Activated naive CD8-positive, alpha-beta T cell treated with anti-CD3 and anti-CD28 coated beads, Interleukin-2, amount 50 U/mL, for 24 hours (primary cell): ENCODE data around the gene PLP1.
"Not testable (repeated sequence)": the region's sequence is repeated elsewhere in the genome, so short reads cannot be mapped to it uniquely, and the experiment has no call there.

ENCODE experiments used
- ATAC-seq: fragments of 150-1000 bp; cut with Tn5 transposase; one replicate; pipeline ENCODE4 v1.10.0; 2021
- DNase-seq: peaks from one replicate; pipeline ENCODE4 v3.0.0; 2021
- H3K27ac Mint-ChIP-seq: one replicate; pipeline ENCODE4 v1.8.0; 2021; ENCODE audit warnings: mild to moderate bottlenecking, mixed read lengths
- H3K27me3 Mint-ChIP-seq: one replicate; pipeline ENCODE4 v1.8.0; 2021; ENCODE audit warnings: mixed read lengths
- H3K36me3 Mint-ChIP-seq: one replicate; pipeline ENCODE4 v1.8.0; 2021; ENCODE audit warnings: low read depth, mixed read lengths
- H3K4me1 Mint-ChIP-seq: one replicate; pipeline ENCODE4 v1.8.0; 2021; ENCODE audit warnings: mixed read lengths
- H3K4me3 Mint-ChIP-seq: one replicate; pipeline ENCODE4 v1.8.0; 2021; ENCODE audit warnings: mild to moderate bottlenecking, moderate library complexity, mixed read lengths
- H3K9me3 Mint-ChIP-seq: one replicate; pipeline ENCODE4 v1.8.0; 2021; ENCODE audit warnings: mixed read lengths

The PLP1 gene

DNA sequence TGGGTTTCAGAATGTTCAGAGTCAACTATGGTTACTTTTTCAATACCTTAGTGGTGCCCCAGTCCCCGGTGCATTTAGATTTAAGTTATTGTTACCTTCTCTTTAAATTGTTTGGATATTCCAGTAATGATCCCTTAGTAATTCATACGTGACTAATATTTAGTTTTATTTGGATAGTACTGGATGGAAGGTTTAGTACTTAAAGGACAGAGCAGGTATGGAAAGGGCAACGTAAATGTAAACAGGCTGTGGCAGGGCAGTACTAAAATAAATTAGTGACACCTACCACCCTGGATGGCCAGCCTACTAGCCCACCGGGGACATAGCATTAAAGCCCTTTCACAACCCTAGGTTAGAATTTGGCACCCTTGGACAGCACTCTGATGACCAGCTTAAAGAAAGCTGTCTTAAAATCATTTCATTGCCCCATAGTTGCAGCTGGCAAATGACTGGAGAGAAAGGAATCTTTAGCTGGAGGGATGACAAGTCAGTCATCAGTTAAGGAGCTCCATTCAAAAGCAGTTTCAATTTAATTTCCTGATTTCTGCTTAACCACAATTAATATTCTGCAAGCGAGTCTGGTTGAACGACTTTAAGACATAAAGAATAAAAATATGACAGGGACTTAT is 16.4 kb downstream of the PLP1 start:
- no peaks in the 10 kb centered on the region for H3K36me3 Mint-ChIP-seq
- no peaks in the 10 kb centered on the region for H3K27me3 Mint-ChIP-seq
- DNase-seq (no peak), ATAC-seq (no peak)
- H3K4me1 Mint-ChIP-seq = peaks cover 3% of the 10 kb centered on the region
- H3K9me3 Mint-ChIP-seq = no peaks in the 10 kb centered on the region
- no peak overlapping the region for H3K4me3 Mint-ChIP-seq
- no peak overlapping the region for H3K27ac Mint-ChIP-seq

GRCh38 chrX:103793545-103793940 is 16.9 kb downstream of the PLP1 start:
- Mint-ChIP-seq H3K4me3 (no peak overlapping the region), H3K27me3 (no peaks in the 10 kb centered on the region), H3K4me1 (peaks cover 3% of the 10 kb centered on the region), H3K27ac (no peak overlapping the region), H3K36me3 (no peaks in the 10 kb centered on the region), H3K9me3 (no peaks in the 10 kb centered on the region)
- no peak for ATAC-seq
- no peak for DNase-seq

DNA sequence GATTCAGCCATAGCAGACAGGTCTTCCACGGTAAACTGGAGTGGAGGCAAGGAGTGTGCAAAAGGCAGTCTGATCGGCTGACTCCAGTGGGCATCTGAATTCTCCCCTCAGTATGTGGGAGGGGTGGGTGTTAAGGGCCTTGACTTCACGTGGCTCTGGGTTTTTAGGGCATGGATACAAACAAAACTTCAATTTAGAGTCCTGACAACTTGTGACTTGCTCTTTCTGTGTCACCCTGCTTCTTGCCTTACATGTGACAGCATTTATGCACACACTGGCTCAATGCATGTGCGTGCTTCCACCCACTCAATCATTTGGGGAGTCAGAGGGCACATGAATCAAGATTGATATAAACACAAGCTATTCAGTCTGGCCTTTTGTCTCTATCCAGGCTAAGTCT is 17.5 kb downstream of the PLP1 start:
- H3K36me3 Mint-ChIP-seq = no peaks in the 10 kb centered on the region

DNA sequence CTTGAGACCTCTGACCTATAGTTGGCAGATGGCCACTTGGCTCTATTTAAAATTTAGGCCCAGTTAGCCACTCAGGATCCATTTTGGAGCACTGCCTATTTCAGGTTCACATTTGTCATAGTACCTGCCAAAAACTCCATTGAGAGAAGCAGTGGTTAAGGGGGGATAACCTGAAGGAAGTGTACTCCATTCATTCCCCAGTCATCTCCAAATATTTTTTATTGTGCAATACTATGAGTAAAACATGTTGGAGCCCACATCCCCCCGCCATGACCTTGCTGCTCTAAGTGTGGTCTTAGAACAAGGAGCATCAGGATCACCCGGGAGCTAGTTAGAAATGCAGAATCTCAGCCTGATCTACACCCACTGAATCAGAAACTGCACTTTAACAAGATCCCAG is 21.1 kb downstream of the PLP1 start:
- DNase-seq = no peak
- no peak for ATAC-seq
- Mint-ChIP-seq H3K4me3 (no peak overlapping the region), H3K36me3 (no peaks in the 10 kb centered on the region), H3K27me3 (no peaks in the 10 kb centered on the region), H3K4me1 (peaks cover 8% of the 10 kb centered on the region), H3K27ac (no peak overlapping the region), H3K9me3 (no peaks in the 10 kb centered on the region)

More for the DNA sequence above, 17.5 kb downstream of the PLP1 start:
- H3K27ac Mint-ChIP-seq = no peak overlapping the region
- ATAC-seq = no peak
- H3K4me3 Mint-ChIP-seq = no peak overlapping the region
- no peaks in the 10 kb centered on the region for H3K9me3 Mint-ChIP-seq
- H3K27me3 Mint-ChIP-seq = no peaks in the 10 kb centered on the region
- no peak for DNase-seq
- peaks cover 3% of the 10 kb centered on the region for H3K4me1 Mint-ChIP-seq

DNA sequence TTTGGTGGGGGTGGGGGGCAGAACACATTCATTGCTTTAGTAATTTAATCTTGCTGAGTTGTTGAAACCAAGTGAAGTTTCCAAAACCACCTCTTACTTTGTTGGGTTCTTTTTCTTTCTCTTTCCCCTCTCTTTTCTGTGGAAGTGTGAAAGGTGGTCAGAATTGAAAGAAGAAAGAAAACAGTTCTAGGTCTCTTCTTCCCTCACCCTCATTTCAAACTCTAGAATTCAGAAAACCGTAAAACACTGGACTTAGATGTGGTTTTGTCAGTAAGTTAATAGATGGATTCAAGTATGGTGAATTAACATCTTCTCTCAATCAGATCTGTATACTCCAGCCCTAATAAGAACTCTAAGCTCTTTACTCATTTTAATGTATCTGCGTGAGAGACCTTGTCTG is 23.7 kb downstream of the PLP1 start:
- no peaks in the 10 kb centered on the region for H3K36me3 Mint-ChIP-seq
- no peaks in the 10 kb centered on the region for H3K27me3 Mint-ChIP-seq
- no peak overlapping the region for H3K4me3 Mint-ChIP-seq
- peaks cover 8% of the 10 kb centered on the region for H3K4me1 Mint-ChIP-seq
- DNase-seq (no peak), ATAC-seq (no peak)
- no peak overlapping the region for H3K27ac Mint-ChIP-seq
- H3K9me3 Mint-ChIP-seq = no peaks in the 10 kb centered on the region

DNA sequence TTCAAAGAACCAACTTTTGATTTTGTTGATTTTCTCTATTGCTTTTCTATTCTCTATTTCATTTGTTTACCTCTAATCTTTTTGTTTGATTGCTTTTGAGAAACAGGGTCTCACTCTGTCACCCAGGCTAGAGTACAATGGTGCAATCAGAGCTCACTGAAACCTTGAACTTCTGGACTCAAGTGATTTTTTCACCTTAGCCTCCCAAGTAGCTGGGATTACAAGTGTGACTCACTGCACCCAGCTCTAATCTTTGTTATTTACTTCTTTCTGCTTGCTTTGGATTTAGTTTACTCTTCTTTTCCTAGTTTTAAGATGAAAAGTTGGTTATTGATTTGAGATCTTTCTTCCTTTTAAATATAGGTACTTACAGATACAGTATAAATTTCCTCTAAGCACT is 29.2 kb downstream of the PLP1 start:
- Mint-ChIP-seq H3K9me3 (no peaks in the 10 kb centered on the region), H3K36me3 (no peaks in the 10 kb centered on the region), H3K4me3 (no peak overlapping the region), H3K27me3 (no peaks in the 10 kb centered on the region), H3K4me1 (peaks cover 11% of the 10 kb centered on the region), H3K27ac (no peak overlapping the region)
- DNase-seq (no peak), ATAC-seq (no peak)

GRCh38 chrX:103806862-103807474 is 30.3 kb downstream of the PLP1 start:
- no peak overlapping the region for H3K4me3 Mint-ChIP-seq
- ATAC-seq = peak; percentile 33
- peaks cover 9% of the 10 kb centered on the region for H3K4me1 Mint-ChIP-seq
- H3K9me3 Mint-ChIP-seq = no peaks in the 10 kb centered on the region
- no peak for DNase-seq
- H3K36me3 Mint-ChIP-seq = no peaks in the 10 kb centered on the region
- H3K27ac Mint-ChIP-seq = no peak overlapping the region
- H3K27me3 Mint-ChIP-seq = no peaks in the 10 kb centered on the region

GRCh38 chrX:103811858-103812257 is 35.2 kb downstream of the PLP1 start:
- H3K9me3 Mint-ChIP-seq = no peaks in the 10 kb centered on the region
- peaks cover 3% of the 10 kb centered on the region for H3K27me3 Mint-ChIP-seq
- no peak overlapping the region for H3K27ac Mint-ChIP-seq
- ATAC-seq = no peak
- H3K36me3 Mint-ChIP-seq = no peaks in the 10 kb centered on the region
- DNase-seq = no peak
- H3K4me1 Mint-ChIP-seq = peaks cover 4% of the 10 kb centered on the region
- no peak overlapping the region for H3K4me3 Mint-ChIP-seq

- ATAC-seq, H3K27ac Mint-ChIP-seq, H3K36me3 Mint-ChIP-seq, H3K27me3 Mint-ChIP-seq, H3K9me3 Mint-ChIP-seq, DNase-seq, H3K4me1 Mint-ChIP-seq, H3K4me3 Mint-ChIP-seq: not testable (repeated sequence)
Measured at GRCh38 chrX:103817101-103817500, 40.5 kb downstream of the PLP1 start.

GRCh38 chrX:103817502-103817901 is 40.9 kb downstream of the PLP1 start:
- DNase-seq = no peak
- H3K4me1 Mint-ChIP-seq = no peaks in the 10 kb centered on the region
- H3K27me3 Mint-ChIP-seq = peaks cover 3% of the 10 kb centered on the region

DNA sequence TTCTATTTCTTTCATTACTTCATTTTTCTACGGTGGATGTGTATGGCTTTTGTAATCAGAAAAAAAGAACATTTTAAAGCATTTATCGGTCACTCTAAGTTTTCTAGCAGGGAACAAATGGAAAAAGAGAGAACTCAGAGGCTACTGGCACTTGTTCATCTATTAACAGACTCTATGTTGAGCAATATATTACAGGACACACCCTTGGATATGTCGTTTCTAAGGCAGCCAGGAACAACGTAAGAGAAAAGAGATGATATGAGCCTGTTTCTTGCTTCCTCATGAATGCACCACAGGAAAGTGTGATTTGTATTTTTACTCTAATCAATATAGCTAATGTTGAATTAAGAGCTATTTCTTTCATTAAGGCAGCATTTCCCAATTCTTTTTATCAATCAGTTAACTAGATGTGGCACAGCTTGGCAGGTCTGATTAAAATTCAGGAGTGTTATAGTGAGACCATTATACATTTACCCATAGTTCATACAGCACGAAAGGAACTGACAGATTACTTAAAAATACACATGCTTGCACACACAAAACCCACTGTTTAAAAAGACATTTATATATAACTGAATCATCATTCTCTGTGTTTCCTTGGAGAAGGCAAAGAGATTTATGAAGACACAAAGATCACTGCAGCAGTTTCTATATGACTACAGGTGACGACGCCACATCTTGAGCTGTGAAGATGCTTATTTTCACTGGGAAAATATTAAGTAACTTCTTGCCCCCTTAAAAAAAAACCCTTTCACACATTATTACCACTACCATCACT is 42.4 kb downstream of the PLP1 start:
- H3K9me3 Mint-ChIP-seq = no peaks in the 10 kb centered on the region
- ATAC-seq (no peak), DNase-seq (no peak)

More at GRCh38 chrX:103817502-103817901, 40.9 kb downstream of the PLP1 start:
- Mint-ChIP-seq H3K27ac (no peak overlapping the region), H3K9me3 (no peaks in the 10 kb centered on the region), H3K36me3 (no peaks in the 10 kb centered on the region), H3K4me3 (no peak overlapping the region)
- no peak for ATAC-seq

DNA sequence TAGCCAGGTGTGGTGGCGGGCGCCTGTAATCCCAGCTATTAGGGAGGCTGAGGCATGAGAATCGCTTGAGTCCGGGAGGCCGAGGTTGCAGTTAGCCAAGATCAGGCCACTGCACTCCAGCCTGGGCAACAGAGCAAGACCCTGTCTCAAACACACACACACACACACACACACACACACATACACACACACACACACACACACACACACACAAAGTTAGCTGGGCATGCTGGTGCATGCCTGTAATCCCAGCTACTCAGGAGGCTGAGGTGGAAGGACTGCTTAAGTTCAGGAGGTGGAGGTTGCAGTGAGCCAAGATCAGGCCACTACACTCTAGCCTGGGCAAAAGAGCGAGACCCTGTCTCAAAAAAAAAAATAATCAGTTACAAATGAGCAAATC is 44.2 kb downstream of the PLP1 start:
- H3K27me3 Mint-ChIP-seq, ATAC-seq, DNase-seq, H3K4me1 Mint-ChIP-seq, H3K36me3 Mint-ChIP-seq, H3K9me3 Mint-ChIP-seq, H3K27ac Mint-ChIP-seq, H3K4me3 Mint-ChIP-seq: not testable (repeated sequence)

More for the DNA sequence above, 42.4 kb downstream of the PLP1 start:
- no peaks in the 10 kb centered on the region for H3K4me1 Mint-ChIP-seq
- peaks cover 3% of the 10 kb centered on the region for H3K27me3 Mint-ChIP-seq
- no peaks in the 10 kb centered on the region for H3K36me3 Mint-ChIP-seq
- H3K4me3 Mint-ChIP-seq = no peak overlapping the region
- H3K27ac Mint-ChIP-seq = no peak overlapping the region

DNA sequence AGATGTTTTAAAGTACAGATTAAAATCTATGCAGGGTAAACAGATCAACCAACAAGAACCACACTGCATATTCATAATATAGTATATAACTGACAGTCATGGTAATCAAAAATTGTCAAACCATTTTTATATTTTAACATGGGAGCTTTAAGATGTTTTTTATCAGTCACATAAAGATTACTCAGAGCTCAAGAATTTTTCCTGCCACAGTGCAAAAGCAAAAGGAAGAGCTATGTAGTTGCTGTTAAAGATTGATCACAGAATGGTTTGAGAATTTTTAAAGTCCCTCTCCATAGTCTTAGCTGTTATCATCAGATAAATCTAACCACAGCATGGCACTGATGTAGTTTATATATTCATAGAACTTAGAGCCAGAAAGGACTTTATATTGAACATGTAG is 47.0 kb downstream of the PLP1 start:
- DNase-seq (no peak), ATAC-seq (no peak)
- Mint-ChIP-seq H3K36me3 (no peaks in the 10 kb centered on the region), H3K27ac (no peak overlapping the region), H3K4me3 (no peak overlapping the region), H3K9me3 (no peaks in the 10 kb centered on the region), H3K4me1 (no peaks in the 10 kb centered on the region), H3K27me3 (no peaks in the 10 kb centered on the region)

- ATAC-seq = no peak
- H3K27me3 Mint-ChIP-seq = peaks cover 3% of the 10 kb centered on the region
- no peaks in the 10 kb centered on the region for H3K9me3 Mint-ChIP-seq
- no peak overlapping the region for H3K4me3 Mint-ChIP-seq
- DNase-seq = no peak
- H3K4me1 Mint-ChIP-seq = no peaks in the 10 kb centered on the region
- no peaks in the 10 kb centered on the region for H3K36me3 Mint-ChIP-seq
- H3K27ac Mint-ChIP-seq = no peak overlapping the region
Measured at GRCh38 chrX:103825881-103826280, 49.2 kb downstream of the PLP1 start.

DNA sequence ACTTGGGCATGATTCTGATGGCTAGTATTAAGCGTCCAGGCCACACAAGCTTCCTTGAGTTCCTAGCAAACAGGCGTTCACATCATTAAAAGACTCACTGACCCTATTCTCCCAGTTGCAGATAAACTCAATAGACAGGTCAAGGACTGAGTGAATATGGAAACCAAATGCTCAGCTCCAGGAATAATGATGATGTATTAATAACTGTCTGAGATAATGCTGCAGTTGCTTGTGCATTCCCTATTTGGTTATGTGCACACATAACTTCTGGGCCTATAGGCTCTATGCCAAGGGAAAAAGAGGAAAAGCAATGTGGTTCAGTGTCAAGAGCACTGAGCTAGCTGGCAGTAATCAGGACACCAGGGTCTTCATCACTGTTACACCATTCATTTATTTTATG is 51.9 kb downstream of the PLP1 start:
- no peak overlapping the region for H3K4me3 Mint-ChIP-seq
- H3K4me1 Mint-ChIP-seq = peaks cover 5% of the 10 kb centered on the region
- no peak for DNase-seq
- H3K27ac Mint-ChIP-seq = no peak overlapping the region
- H3K36me3 Mint-ChIP-seq = no peaks in the 10 kb centered on the region
- ATAC-seq = no peak
- no peaks in the 10 kb centered on the region for H3K9me3 Mint-ChIP-seq
- peaks cover 8% of the 10 kb centered on the region for H3K27me3 Mint-ChIP-seq
